Type B pancreatic cell (in vitro differentiated cells): ENCODE measurements around the gene MSH6. TPM values are rescaled to one million over a fixed set of nuclear protein-coding genes. Genes with fewer than 3 reads are reported as not detected.

Source experiments
- DNase-seq: peaks from one replicate; pipeline ENCODE4 v3.0.0; 2021; ENCODE audit warnings: mixed read lengths; ENCODE audit not compliant: unreplicated experiment; ENCODE audit errors: extremely low spot score
- H3K27ac Mint-ChIP-seq: 2 replicates; pipeline ENCODE4 v1.8.0; 2021; ENCODE audit warnings: mild to moderate bottlenecking, mixed read lengths
- H3K27me3 Mint-ChIP-seq: 2 replicates; pipeline ENCODE4 v1.8.0; 2021; ENCODE audit warnings: mixed read lengths
- H3K36me3 Mint-ChIP-seq: 2 replicates; pipeline ENCODE4 v1.8.0; 2021; ENCODE audit warnings: mixed read lengths
- H3K4me1 Mint-ChIP-seq: one replicate; pipeline ENCODE4 v1.8.0; 2021; ENCODE audit warnings: mixed read lengths; ENCODE audit not compliant: unreplicated experiment
- H3K4me3 Mint-ChIP-seq: 2 replicates; pipeline ENCODE4 v1.8.0; 2021; ENCODE audit warnings: mild to moderate bottlenecking, mixed read lengths
- H3K9me3 Mint-ChIP-seq: 2 replicates; pipeline ENCODE4 v1.8.0; 2021; ENCODE audit warnings: mixed read lengths
- CTCF ChIP-seq: fragments of 200-600 bp; sonication (generic); conservative IDR thresholded peaks from 2 replicates; pipeline ENCODE4 v1.5.0; 2021; ENCODE audit warnings: antibody characterized with exemption, mild to moderate bottlenecking
- total RNA-seq: library from RNA; stranded (reverse); gene quantifications from 2 replicates; pipeline ENCODE4 v1.2.1, GENCODE V29; 2021; ENCODE audit warnings: low replicate concordance

Gene MSH6
- total RNA-seq, 1 donor from 2014 or later, result 138 TPM

- TF ChIP-seq CTCF, result no peak
- Mint-ChIP-seq H3K27ac (no peak overlapping the region), H3K4me3 (no peak overlapping the region), H3K36me3 (no peaks in the 10 kb centered on the region), H3K4me1 (no peaks in the 10 kb centered on the region), H3K9me3 (no peaks in the 10 kb centered on the region), H3K27me3 (peaks cover 5% of the 10 kb centered on the region)
- no peak for DNase-seq
Observed at GRCh38 chr2:47738331-47738730, 44.6 kb upstream of the MSH6 start.

DNA sequence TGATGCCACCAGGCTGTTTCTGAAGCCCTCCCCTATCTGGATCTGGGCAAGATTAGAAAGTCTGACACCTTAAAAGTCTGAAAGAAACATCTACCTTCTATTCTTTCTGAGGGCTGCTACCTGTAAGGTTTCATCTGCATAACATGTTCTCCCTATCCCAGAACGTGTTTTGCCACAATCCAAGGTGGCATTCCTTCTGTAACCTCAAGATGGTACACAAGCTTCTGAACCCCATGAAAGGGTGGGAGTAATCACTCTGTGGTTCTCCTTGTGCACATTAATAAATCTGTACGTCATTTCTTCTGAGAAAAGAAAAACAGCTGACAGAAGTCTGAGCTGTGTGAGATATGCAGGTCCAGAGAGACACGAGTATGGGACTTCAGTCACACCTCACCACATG lies 41.8 kb upstream of the MSH6 start:
- no peaks in the 10 kb centered on the region for H3K36me3 Mint-ChIP-seq
- TF ChIP-seq CTCF, result no peak
- H3K4me3 Mint-ChIP-seq, result no peak overlapping the region
- H3K27me3 Mint-ChIP-seq, result peaks cover 5% of the 10 kb centered on the region
- no peak overlapping the region for H3K27ac Mint-ChIP-seq
- DNase-seq, result no peak
- H3K9me3 Mint-ChIP-seq, result no peaks in the 10 kb centered on the region
- no peaks in the 10 kb centered on the region for H3K4me1 Mint-ChIP-seq

DNA sequence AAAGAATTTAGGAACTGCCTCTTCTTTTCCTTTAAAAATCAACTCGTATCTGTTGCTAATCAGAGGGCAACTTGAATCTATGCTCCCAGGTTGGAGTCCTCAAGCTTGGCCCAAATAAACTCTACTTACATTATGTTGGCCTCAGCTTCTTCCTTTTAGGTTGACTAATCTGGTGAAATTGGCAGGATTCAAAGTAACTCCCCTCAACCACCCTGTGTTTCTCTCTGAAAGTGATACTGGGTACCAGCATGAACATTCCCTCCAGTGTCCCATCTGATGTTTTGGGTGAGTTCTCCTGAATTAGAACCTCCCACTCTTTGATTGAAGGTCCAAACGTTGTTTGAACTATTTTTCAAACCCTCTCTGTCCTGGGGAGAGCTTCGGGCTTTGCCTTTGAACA lies 41.3 kb upstream of the MSH6 start:
- Mint-ChIP-seq H3K4me3 (no peak overlapping the region), H3K4me1 (no peaks in the 10 kb centered on the region), H3K9me3 (no peaks in the 10 kb centered on the region), H3K27me3 (peaks cover 5% of the 10 kb centered on the region), H3K27ac (no peak overlapping the region), H3K36me3 (no peaks in the 10 kb centered on the region)
- TF ChIP-seq CTCF, result no peak
- no peak for DNase-seq

- H3K27me3 Mint-ChIP-seq, result peaks cover 5% of the 10 kb centered on the region
- no peak for TF ChIP-seq CTCF
- no peaks in the 10 kb centered on the region for H3K4me1 Mint-ChIP-seq
Observed at GRCh38 chr2:47744074-47744473, 38.9 kb upstream of the MSH6 start.

DNA sequence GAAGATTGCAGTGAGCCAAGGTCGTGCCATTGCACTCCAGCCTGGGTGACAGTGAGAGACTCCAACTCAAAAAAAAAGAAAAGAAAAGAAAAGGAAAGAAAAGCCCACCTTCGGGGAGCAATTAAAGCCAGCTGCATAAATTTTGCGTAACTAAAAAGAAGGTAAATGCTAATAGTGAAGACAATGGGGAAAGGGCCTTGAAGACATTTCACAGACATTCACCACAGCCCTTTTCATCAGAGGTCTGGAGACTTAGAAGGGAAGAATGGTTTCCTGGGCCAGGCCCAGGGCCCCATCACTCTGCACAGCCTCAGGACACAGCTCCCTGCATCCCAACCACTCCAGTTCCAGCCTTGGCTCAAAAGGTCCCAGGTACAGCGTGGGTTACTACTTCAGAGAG lies 35.1 kb upstream of the MSH6 start:
- Mint-ChIP-seq H3K4me3 (no peak overlapping the region), H3K9me3 (no peaks in the 10 kb centered on the region), H3K27me3 (no peaks in the 10 kb centered on the region), H3K36me3 (no peaks in the 10 kb centered on the region), H3K27ac (no peak overlapping the region), H3K4me1 (peaks cover 10% of the 10 kb centered on the region)
- no peak for TF ChIP-seq CTCF
- DNase-seq, result no peak

More at GRCh38 chr2:47744074-47744473, 38.9 kb upstream of the MSH6 start:
- Mint-ChIP-seq H3K9me3 (no peaks in the 10 kb centered on the region), H3K27ac (no peak overlapping the region), H3K4me3 (no peak overlapping the region), H3K36me3 (no peaks in the 10 kb centered on the region)
- no peak for DNase-seq

DNA sequence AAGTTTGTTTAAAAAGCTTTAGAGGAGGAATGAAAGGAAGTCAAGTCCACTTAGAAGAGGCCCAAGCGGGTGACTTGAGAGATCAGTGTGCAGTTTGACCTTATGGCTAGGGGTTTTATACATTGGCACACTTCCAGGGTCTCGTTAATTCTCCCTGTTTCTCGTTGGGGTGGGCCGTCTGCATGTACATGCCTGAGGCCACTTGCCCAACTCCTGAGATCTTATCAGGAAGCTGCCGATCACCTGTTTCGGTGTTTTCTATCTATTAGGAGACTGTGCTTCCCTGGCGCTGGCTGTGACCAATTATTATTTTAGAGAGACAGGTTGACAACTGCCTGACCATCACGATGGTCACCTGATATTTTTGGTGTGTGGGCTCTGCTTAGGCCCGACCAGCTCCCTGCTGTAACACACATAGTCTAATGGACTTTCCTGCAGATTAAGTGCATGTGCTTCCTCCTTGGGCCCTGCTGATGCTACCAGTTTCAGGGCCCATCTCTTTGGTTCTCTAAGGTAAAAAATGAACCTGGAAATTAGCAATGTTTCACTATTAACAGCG lies 31.0 kb upstream of the MSH6 start:
- Mint-ChIP-seq H3K27ac (no peak overlapping the region), H3K4me1 (peaks cover 24% of the 10 kb centered on the region), H3K4me3 (no peak overlapping the region), H3K36me3 (no peaks in the 10 kb centered on the region), H3K9me3 (no peaks in the 10 kb centered on the region), H3K27me3 (no peaks in the 10 kb centered on the region)
- no peak for DNase-seq
- no peak for TF ChIP-seq CTCF
